Keratinocyte (primary cell): ENCODE results near the gene SNX30. TPM values are rescaled to one million over a fixed set of nuclear protein-coding genes. Genes with fewer than 3 reads are reported as not detected.

Source experiments
- DNase-seq: peaks from one replicate; pipeline ENCODE4 v3.0.0-alpha.2; 2011; ENCODE audit warnings: low read depth, missing footprints, low spot score
- FAIRE-seq: peaks from 2 replicates; lab custom pipeline; 2011; peaks lifted over from hg19 to GRCh38; lab: Jason Lieb, UNC
- H2AFZ ChIP-seq: 2 replicates; pipeline ENCODE4 v1.6.0; 2012; ENCODE audit warnings: low read length, control low read depth, inconsistent platforms; ENCODE audit not compliant: control insufficient read depth
- H3K27ac ChIP-seq: 2 replicates; pipeline ENCODE4 v1.5.1; 2011; ENCODE audit warnings: low read length; ENCODE audit not compliant: control insufficient read depth, insufficient read depth
- H3K27me3 ChIP-seq: 3 replicates; pipeline ENCODE4 v1.6.0; 2011; ENCODE audit warnings: low read length; ENCODE audit not compliant: control insufficient read depth, insufficient read depth; ENCODE audit errors: extremely low read depth
- H3K36me3 ChIP-seq, 2 experiments: 2 replicates in 1 of 2; 3 replicates in 1 of 2; pipeline ENCODE4 v1.5.1; 2011; ENCODE audit warnings: low read length in 2 of 2, mild to moderate bottlenecking in 1 of 2; ENCODE audit not compliant: control insufficient read depth in 2 of 2, insufficient read depth in 2 of 2; ENCODE audit errors: extremely low read depth in 1 of 2
- H3K4me1 ChIP-seq: 3 replicates; pipeline ENCODE4 v1.5.1; 2011; ENCODE audit warnings: low read length; ENCODE audit not compliant: control insufficient read depth, insufficient read depth; ENCODE audit errors: extremely low read depth
- H3K4me2 ChIP-seq: 3 replicates; pipeline ENCODE4 v1.6.0; 2011; ENCODE audit warnings: low read depth, low read length; ENCODE audit not compliant: control insufficient read depth, insufficient read depth; ENCODE audit errors: extremely low read depth
- H3K4me3 ChIP-seq, 3 experiments: fragments of 200-600 bp in 1 of 3; sonication (generic) in 1 of 3; 2 replicates in 2 of 3; 3 replicates in 1 of 3; pipeline ENCODE4 v1.5.1; 2011 to 2016; ENCODE audit warnings: low read length in 3 of 3, mild to moderate bottlenecking in 3 of 3, control low read depth in 2 of 3, inconsistent platforms in 1 of 3, low read depth in 1 of 3, mixed read lengths in 1 of 3, mixed run types in 1 of 3, moderate library complexity in 1 of 3; ENCODE audit not compliant: control insufficient read depth in 2 of 3, insufficient read depth in 2 of 3; ENCODE audit errors: extremely low read depth in 1 of 3
- H3K79me2 ChIP-seq: 2 replicates; pipeline ENCODE4 v1.6.0; 2012; ENCODE audit warnings: low read length; ENCODE audit not compliant: control insufficient read depth, insufficient read depth
- H3K9ac ChIP-seq: 3 replicates; pipeline ENCODE4 v1.6.0; 2011; ENCODE audit warnings: low read length; ENCODE audit not compliant: control insufficient read depth, insufficient read depth; ENCODE audit errors: extremely low read depth
- H3K9me1 ChIP-seq: 3 replicates; pipeline ENCODE4 v1.6.0; 2011; ENCODE audit warnings: low read length; ENCODE audit not compliant: control insufficient read depth, insufficient read depth; ENCODE audit errors: extremely low read depth
- H3K9me3 ChIP-seq: 2 replicates; pipeline ENCODE4 v1.5.1; 2012; ENCODE audit warnings: low read depth, low read length; ENCODE audit not compliant: control insufficient read depth
- H4K20me1 ChIP-seq: 3 replicates; pipeline ENCODE4 v1.6.0; 2011; ENCODE audit warnings: low read length; ENCODE audit not compliant: control insufficient read depth, insufficient read depth; ENCODE audit errors: extremely low read depth
- CTCF ChIP-seq, 3 experiments: IDR thresholded peaks in 1 of 3; conservative IDR thresholded peaks in 1 of 3; optimal IDR thresholded peaks in 1 of 3; 2 replicates in 2 of 3; 3 replicates in 1 of 3; pipeline versions ENCODE3 to v1.5.1; 2011; ENCODE audit warnings: low read length in 3 of 3, mild to moderate bottlenecking in 3 of 3, moderate library complexity in 2 of 3, control low read depth in 1 of 3, inconsistent platforms in 1 of 3; ENCODE audit not compliant: insufficient read depth in 2 of 3; ENCODE audit errors: extremely low read depth in 1 of 3
- EZH2 ChIP-seq: IDR thresholded peaks from one replicate; pipeline ENCODE4 v1.6.1; 2012; ENCODE audit warnings: inconsistent platforms, mild to moderate bottlenecking, low read length, moderate library complexity
- dilution Hi-C: fragments of 300-500 bp; cut with MboI; formaldehyde crosslinking; loops from one replicate; pipeline ENCODE4 v1.7.0; 2020; ENCODE audit warnings: low sequenced_read_pairs; ENCODE audit not compliant: extremely low pct_ligation_motif_present
- polyA plus RNA-seq, 5 experiments: library from polyadenylated mRNA; depleted of rRNA in 3 of 5; stranded (reverse) in 3 of 5; stranded (forward) in 1 of 5; unstranded in 1 of 5; fragments of >200 nt; gene quantifications; 1 replicate in 1 of 5; 2 replicates in 3 of 5; 3 replicates in 1 of 5; pipeline versions ENCODE4 v1.2.1 to v1.2.3, GENCODE V29; 2011 to 2012; ENCODE audit warnings: missing spikeins in 2 of 5, low read depth in 1 of 5, low replicate concordance in 1 of 5

The SNX30 gene
- polyA plus RNA-seq, 1 donor (not counting 4 experiments of a cell fraction or from before 2014, with no cell fraction given) = 9.0 TPM

DNA sequence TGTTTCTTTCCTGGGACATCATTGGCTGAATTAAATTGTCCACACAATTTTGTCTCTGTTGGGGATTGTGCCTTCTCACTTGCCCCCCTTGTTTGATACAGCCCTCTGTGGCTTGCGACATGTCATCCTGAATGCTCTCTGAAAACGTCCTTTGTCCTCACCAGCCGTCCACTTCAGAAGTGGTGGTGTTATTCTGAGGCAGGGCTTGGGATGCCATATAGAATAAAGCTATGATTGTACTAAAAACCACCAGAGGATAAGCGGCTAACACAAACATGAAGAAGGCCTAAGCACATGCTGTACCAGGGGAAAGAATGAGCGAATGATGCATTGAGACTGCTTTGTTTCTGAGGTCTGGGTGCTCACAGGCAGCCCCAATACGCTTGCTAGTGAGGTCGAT lies 3.5 kb upstream of the SNX30 start:
- H3K79me2 ChIP-seq = peaks cover 2% of the 10 kb centered on the region
- H3K4me2 ChIP-seq = no peak overlapping the region
- peaks cover 14% of the 10 kb centered on the region for H3K4me1 ChIP-seq
- no peak for DNase-seq
- no peaks in the 10 kb centered on the region for H3K9me3 ChIP-seq
- H3K27ac ChIP-seq = no peak overlapping the region
- no peaks in the 10 kb centered on the region for H3K27me3 ChIP-seq
- no peak overlapping the region for H3K9ac ChIP-seq
- FAIRE-seq = no peak
- no peak for TF ChIP-seq EZH2
- TF ChIP-seq CTCF (optimal IDR thresholded peaks at IDR 0.05 in 1 of 3, IDR thresholded peaks at IDR 0.05 in 1 of 3, conservative IDR thresholded peaks at IDR 0.05 in 1 of 3; ENCODE audit: extremely low read depth in 1 of 3, insufficient read depth in 2 of 3, low read length in 3 of 3) = no peak
- no peak overlapping the region for H2AFZ ChIP-seq
- no peak overlapping the region for H3K4me3 ChIP-seq
- H3K36me3 ChIP-seq = no peaks in the 10 kb centered on the region
- H4K20me1 ChIP-seq = no peaks in the 10 kb centered on the region
- dilution Hi-C loops = no loop called here
- no peaks in the 10 kb centered on the region for H3K9me1 ChIP-seq

DNA sequence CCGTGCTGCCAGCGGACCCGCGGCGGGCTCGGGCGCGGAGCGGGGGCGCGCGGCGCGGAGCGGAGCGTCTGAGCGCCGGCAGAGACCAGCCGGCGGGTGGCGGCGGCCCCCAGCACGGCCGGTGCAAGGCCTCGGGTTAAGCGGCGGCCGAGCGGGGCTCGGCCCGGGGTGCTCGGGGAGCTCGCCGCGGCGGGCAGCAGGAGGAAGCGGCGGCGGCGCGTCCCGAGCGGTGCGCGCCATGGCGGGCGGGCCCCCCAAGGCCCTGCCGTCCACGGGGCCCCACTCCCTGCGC lies 150 bp downstream of the SNX30 start:
- Histone ChIP-seq H3K9ac (peak overlapping the region; percentile 78), H3K27me3 (no peaks in the 10 kb centered on the region), H3K4me2 (peak overlapping the region; percentile 79), H3K4me3 (peak overlapping the region; percentile 65 to 92 (median 79)), H3K9me3 (no peaks in the 10 kb centered on the region), H3K36me3 (no peaks in the 10 kb centered on the region), H2AFZ (peak overlapping the region; percentile 20), H3K9me1 (no peaks in the 10 kb centered on the region), H3K79me2 (peaks cover 17% of the 10 kb centered on the region), H4K20me1 (no peaks in the 10 kb centered on the region), H3K27ac (peak overlapping the region; percentile 16), H3K4me1 (peaks cover 47% of the 10 kb centered on the region)
- dilution Hi-C loops = no loop called here
- no peak for FAIRE-seq
- DNase-seq = no peak
- no peak for TF ChIP-seq EZH2
- no peak for TF ChIP-seq CTCF (optimal IDR thresholded peaks at IDR 0.05 in 1 of 3, IDR thresholded peaks at IDR 0.05 in 1 of 3, conservative IDR thresholded peaks at IDR 0.05 in 1 of 3; ENCODE audit: extremely low read depth in 1 of 3, insufficient read depth in 2 of 3, low read length in 3 of 3)
